ENCODE data around the gene GLI3. TPM values are rescaled to one million over a fixed set of nuclear protein-coding genes. Genes with fewer than 3 reads are reported as not detected.

Gene GLI3
- total and polyA plus RNA-seq, 11 donors = 0.50 to 14.4 (median 5.7) TPM

- 95 to 99% (median 97%) methylated on average over 31 to 47 of the region's 47 CpGs for WGBS, 4 donors
These were observed 271.9 kb downstream of the GLI3 start for GRCh38 chr7:41964849-41965745.

GRCh38 chr7:41964183-41964753 is 272.7 kb downstream of the GLI3 start:
- DNase-seq = no peak
- intact Hi-C loops (cut with DNase I) = no loop called here
- Histone ChIP-seq H3K27ac (no peak overlapping the region), H3K9me3 (no peaks in the 10 kb centered on the region), H3K27me3 (peaks cover 0 to 13% (median 0%) of the 10 kb centered on the region in 9 donors), H3K4me3 (no peak overlapping the region), H3K36me3 (peaks cover 0 to 37% (median 3%) of the 10 kb centered on the region in 9 donors), H3K4me1 (no peaks in the 10 kb centered on the region)
- TF ChIP-seq CTCF (IDR thresholded peaks at IDR 0.05) = no peak
- no peak for TF ChIP-seq POLR2A (IDR thresholded peaks at IDR 0.05)
- ATAC-seq = no peak
- WGBS, 4 donors = 95 to 98% (median 96%) methylated on average over 16 of the region's 16 CpGs

More at GRCh38 chr7:41964849-41965745, 271.9 kb downstream of the GLI3 start:
- Histone ChIP-seq H3K9me3 (no peaks in the 10 kb centered on the region), H3K27me3 (peaks cover 0 to 11% (median 0%) of the 10 kb centered on the region in 9 donors), H3K36me3 (peaks cover 0 to 42% (median 3%) of the 10 kb centered on the region in 9 donors), H3K4me1 (no peaks in the 10 kb centered on the region), H3K27ac (no peak overlapping the region), H3K4me3 (no peak overlapping the region)
- DNase-seq (peak in 1 of 5 donors; percentile 60), ATAC-seq (peak in 1 of 4 donors; percentile 20)
- intact Hi-C loops (cut with DNase I) = no loop called here
- TF ChIP-seq POLR2A (IDR thresholded peaks at IDR 0.05) (no peak), CTCF (IDR thresholded peaks at IDR 0.05) (no peak)

GRCh38 chr7:41956705-41957104 is 280.3 kb downstream of the GLI3 start:
- ATAC-seq (no peak), DNase-seq (no peak)
- 46 to 65% (median 51%) methylated on average over 10 of the region's 10 CpGs for WGBS, 4 donors
- Histone ChIP-seq H3K27me3 (peaks cover 0 to 24% (median 0%) of the 10 kb centered on the region in 9 donors), H3K4me3 (peak overlapping the region in 2 of 12 donors; percentile 8), H3K36me3 (no peaks in the 10 kb centered on the region), H3K4me1 (peaks cover 7 to 27% (median 21%) of the 10 kb centered on the region in 12 donors), H3K27ac (peak overlapping the region in 1 of 12 donors; percentile 34), H3K9me3 (no peaks in the 10 kb centered on the region)
- TF ChIP-seq POLR2A (IDR thresholded peaks at IDR 0.05) = no peak
- intact Hi-C loops (cut with DNase I) = no loop called here

GRCh38 chr7:41955893-41956675 is 280.9 kb downstream of the GLI3 start:
- Histone ChIP-seq H3K27ac (peak overlapping the region in 1 of 12 donors; percentile 61), H3K4me3 (peak overlapping the region in 4 of 12 donors; percentile 6 to 17 (median 8)), H3K27me3 (peaks cover 0 to 18% (median 0%) of the 10 kb centered on the region in 9 donors), H3K9me3 (no peaks in the 10 kb centered on the region), H3K36me3 (no peaks in the 10 kb centered on the region), H3K4me1 (peaks cover 7 to 27% (median 21%) of the 10 kb centered on the region in 12 donors)
- 16 to 28% (median 18%) methylated on average over 15 to 16 of the region's 16 CpGs for WGBS, 4 donors
- no peak for TF ChIP-seq POLR2A (IDR thresholded peaks at IDR 0.05)
- TF ChIP-seq CTCF (IDR thresholded peaks at IDR 0.05) = no peak
- DNase-seq (peak; percentile 91 to 97 (median 94)), ATAC-seq (peak; percentile 96 to 100 (median 98))
- intact Hi-C loops (cut with DNase I) = no loop called here

All from heart left ventricle (tissue), 16 donors.